ENCODE measurements around the gene PLXDC1.
A peak's percentile ranks its signal among the peaks of the same experiment; 100 is the strongest.

Gene PLXDC1

GRCh38 chr17:39174920-39175694 is 23.7 kb upstream of the PLXDC1 start:
- Histone ChIP-seq H3F3A (ENCODE audit: control insufficient read depth, insufficient read depth) (peaks cover 1% of the 10 kb centered on the region), H3K9me3 (ENCODE audit: control insufficient read depth, insufficient read depth, low read length) (no peaks in the 10 kb centered on the region), H3K4me3 (ENCODE audit: low read length) (no peak overlapping the region), H3K79me2 (ENCODE audit: control insufficient read depth, low read length) (no peaks in the 10 kb centered on the region), H3K9me2 (replicated peaks; ENCODE audit: control insufficient read depth, low read length) (no peaks in the 10 kb centered on the region), H3K36me3 (ENCODE audit: control insufficient read depth, low read length) (peaks cover 42% of the 10 kb centered on the region), H3K4me2 (ENCODE audit: low read length) (no peak overlapping the region), H4K20me1 (ENCODE audit: control insufficient read depth, insufficient read depth, low read depth, low read length) (peaks cover 4% of the 10 kb centered on the region; the same call in 1 of the 2 replicates), H3K4me1 (ENCODE audit: control insufficient read depth, low read length) (peaks cover 16% of the 10 kb centered on the region), H3K27me3 (ENCODE audit: control insufficient read depth, low read length) (no peaks in the 10 kb centered on the region), H3K27ac (ENCODE audit: low read depth, low read length) (no peak overlapping the region)
- TF ChIP-seq EZH2phosphoT487 (IDR thresholded peaks at IDR 0.05; ENCODE audit: borderline replicate concordance, low read length) (no peak), CTCF (IDR thresholded peaks at IDR 0.05; ENCODE audit: low read depth, low read length, poor library complexity, severe bottlenecking) (peak; percentile 96)

GRCh38 chr17:39173526-39174274 is 22.3 kb upstream of the PLXDC1 start:
- no peaks in the 10 kb centered on the region for H3K27me3 ChIP-seq (ENCODE audit: control insufficient read depth, low read length)
- H3K36me3 ChIP-seq (ENCODE audit: control insufficient read depth, low read length), result peaks cover 38% of the 10 kb centered on the region
- H3F3A ChIP-seq (ENCODE audit: control insufficient read depth, insufficient read depth), result peaks cover 2% of the 10 kb centered on the region
- no peaks in the 10 kb centered on the region for H3K79me2 ChIP-seq (ENCODE audit: control insufficient read depth, low read length)
- TF ChIP-seq CTCF (IDR thresholded peaks at IDR 0.05; ENCODE audit: low read depth, low read length, poor library complexity, severe bottlenecking) (no peak), EZH2phosphoT487 (IDR thresholded peaks at IDR 0.05; ENCODE audit: borderline replicate concordance, low read length) (no peak)
- H4K20me1 ChIP-seq (ENCODE audit: control insufficient read depth, insufficient read depth, low read depth, low read length), result peaks cover 4% of the 10 kb centered on the region; the same call in 1 of the 2 replicates
- no peaks in the 10 kb centered on the region for H3K9me3 ChIP-seq (ENCODE audit: control insufficient read depth, insufficient read depth, low read length)
- no peaks in the 10 kb centered on the region for H3K9me2 ChIP-seq (replicated peaks; ENCODE audit: control insufficient read depth, low read length)
- peaks cover 19% of the 10 kb centered on the region for H3K4me1 ChIP-seq (ENCODE audit: control insufficient read depth, low read length)
- no peak overlapping the region; the same call in 1 of the 2 replicates for H3K4me2 ChIP-seq (ENCODE audit: low read length)
- no peak overlapping the region for H3K27ac ChIP-seq (ENCODE audit: low read depth, low read length)
- H3K4me3 ChIP-seq (ENCODE audit: low read length), result no peak overlapping the region

- Histone ChIP-seq H3K9me2 (replicated peaks; ENCODE audit: control insufficient read depth, low read length) (no peaks in the 10 kb centered on the region), H3K27ac (ENCODE audit: low read depth, low read length) (no peak overlapping the region), H4K20me1 (ENCODE audit: control insufficient read depth, insufficient read depth, low read depth, low read length) (peaks cover 4% of the 10 kb centered on the region; the same call in 1 of the 2 replicates), H3K4me3 (ENCODE audit: low read length) (no peak overlapping the region), H3K27me3 (ENCODE audit: control insufficient read depth, low read length) (no peaks in the 10 kb centered on the region), H3F3A (ENCODE audit: control insufficient read depth, insufficient read depth) (peaks cover 2% of the 10 kb centered on the region), H3K4me1 (ENCODE audit: control insufficient read depth, low read length) (peaks cover 19% of the 10 kb centered on the region), H3K79me2 (ENCODE audit: control insufficient read depth, low read length) (no peaks in the 10 kb centered on the region), H3K4me2 (ENCODE audit: low read length) (peak overlapping the region; percentile 5; the same call in 1 of the 2 replicates), H3K9me3 (ENCODE audit: control insufficient read depth, insufficient read depth, low read length) (no peaks in the 10 kb centered on the region), H3K36me3 (ENCODE audit: control insufficient read depth, low read length) (peaks cover 34% of the 10 kb centered on the region)
- TF ChIP-seq CTCF (IDR thresholded peaks at IDR 0.05; ENCODE audit: low read depth, low read length, poor library complexity, severe bottlenecking), result no peak
- no peak for TF ChIP-seq EZH2phosphoT487 (IDR thresholded peaks at IDR 0.05; ENCODE audit: borderline replicate concordance, low read length)
Observed at GRCh38 chr17:39173080-39173479, 21.6 kb upstream of the PLXDC1 start.
